ENCODE results near the gene PRKCZ. TPM values are rescaled to one million over a fixed set of nuclear protein-coding genes. Genes with fewer than 3 reads are reported as not detected.

PRKCZ gene
- total RNA-seq, 4 donors from 2014 or later: 3.1 to 5.4 (median 4.7) TPM

DNA sequence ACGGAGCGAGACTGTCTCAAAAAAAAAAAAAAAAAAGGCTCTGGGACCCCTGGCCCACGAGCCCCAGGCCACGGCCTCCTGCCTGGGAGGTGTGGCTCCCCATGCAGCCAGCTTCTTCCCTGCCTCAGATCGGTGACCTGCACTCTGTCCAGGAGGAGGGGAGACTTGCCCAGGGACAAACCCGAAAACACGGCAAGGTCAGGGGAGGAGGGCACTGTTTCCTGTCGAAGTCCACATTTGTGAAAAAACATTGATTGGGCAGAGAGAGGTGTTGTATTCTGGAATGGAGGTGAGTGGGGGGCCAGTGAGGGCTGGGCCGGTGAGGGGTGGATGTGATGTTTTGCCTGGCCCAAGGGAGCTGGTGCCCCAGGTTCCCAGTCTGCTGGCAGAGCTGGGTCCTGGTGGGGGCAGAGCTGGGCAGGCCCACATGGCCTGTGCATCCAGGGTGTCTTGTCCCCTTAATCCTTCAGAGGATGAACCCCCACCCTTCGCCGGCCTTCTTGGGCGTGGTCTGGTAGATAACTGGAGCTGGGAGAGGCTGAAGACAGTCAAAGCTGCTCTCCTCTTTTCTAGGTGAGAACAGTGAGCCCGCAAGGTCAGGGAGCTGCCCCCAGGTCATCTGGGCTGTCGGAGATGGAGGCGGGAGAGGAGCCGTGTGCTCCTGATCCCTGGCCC, 156.7 kb downstream of the PRKCZ start:
- Histone ChIP-seq H3K4me1 (peaks cover 55 to 82% (median 79%) of the 10 kb centered on the region in 4 donors), H3K36me3 (no peaks in the 10 kb centered on the region), H3K9me3 (no peaks in the 10 kb centered on the region), H3K4me3 (peak overlapping the region in 3 of 4 donors; percentile 17 to 35 (median 27)), H3K27ac (replicated peaks in 1 of 4) (peak overlapping the region; percentile 83 to 95 (median 90)), H3K27me3 (no peaks in the 10 kb centered on the region)
- no peak for DNase-seq (ENCODE audit: extremely low spot score)
- TF ChIP-seq POLR2AphosphoS5 (IDR thresholded peaks at IDR 0.05) (no peak), POLR2A (IDR thresholded peaks at IDR 0.05; ENCODE audit: low read depth) (no peak), EP300 (IDR thresholded peaks at IDR 0.05) (no peak)
- 77% methylated on average over 8 of the region's 16 CpGs for WGBS
- intact Hi-C loops (cut with DNase I): loop anchor here (5.0 kb wide), 1 partner anchor 105 kb away; no protein-coding TSS in a partner anchor

- H3K27me3 ChIP-seq: no peaks in the 10 kb centered on the region
- TF ChIP-seq, protein P1, sequence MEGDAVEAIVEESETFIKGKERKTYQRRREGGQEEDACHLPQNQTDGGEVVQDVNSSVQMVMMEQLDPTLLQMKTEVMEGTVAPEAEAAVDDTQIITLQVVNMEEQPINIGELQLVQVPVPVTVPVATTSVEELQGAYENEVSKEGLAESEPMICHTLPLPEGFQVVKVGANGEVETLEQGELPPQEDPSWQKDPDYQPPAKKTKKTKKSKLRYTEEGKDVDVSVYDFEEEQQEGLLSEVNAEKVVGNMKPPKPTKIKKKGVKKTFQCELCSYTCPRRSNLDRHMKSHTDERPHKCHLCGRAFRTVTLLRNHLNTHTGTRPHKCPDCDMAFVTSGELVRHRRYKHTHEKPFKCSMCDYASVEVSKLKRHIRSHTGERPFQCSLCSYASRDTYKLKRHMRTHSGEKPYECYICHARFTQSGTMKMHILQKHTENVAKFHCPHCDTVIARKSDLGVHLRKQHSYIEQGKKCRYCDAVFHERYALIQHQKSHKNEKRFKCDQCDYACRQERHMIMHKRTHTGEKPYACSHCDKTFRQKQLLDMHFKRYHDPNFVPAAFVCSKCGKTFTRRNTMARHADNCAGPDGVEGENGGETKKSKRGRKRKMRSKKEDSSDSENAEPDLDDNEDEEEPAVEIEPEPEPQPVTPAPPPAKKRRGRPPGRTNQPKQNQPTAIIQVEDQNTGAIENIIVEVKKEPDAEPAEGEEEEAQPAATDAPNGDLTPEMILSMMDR (IDR thresholded peaks at IDR 0.05): no peak
- TF ChIP-seq POLR2A (IDR thresholded peaks at IDR 0.05; ENCODE audit: low read depth): no peak
- no peak for TF ChIP-seq EP300 (IDR thresholded peaks at IDR 0.05)
- peak in 1 of 2 donors; percentile 33 for TF ChIP-seq POLR2AphosphoS5 (IDR thresholded peaks at IDR 0.05)
- 47% methylated on average over 19 of the region's 24 CpGs for WGBS
- H3K27ac ChIP-seq (replicated peaks in 1 of 4): peak overlapping the region; percentile 83 to 95 (median 90)
- H3K9me3 ChIP-seq: no peaks in the 10 kb centered on the region
- no peak for DNase-seq (ENCODE audit: extremely low spot score)
- peak overlapping the region in 2 of 4 donors; percentile 11 to 20 for H3K4me3 ChIP-seq
- intact Hi-C loops (cut with DNase I): loop anchor here (5.0 kb wide), 1 partner anchor 104 kb away; no protein-coding TSS in a partner anchor
- H3K36me3 ChIP-seq: no peaks in the 10 kb centered on the region
- H3K4me1 ChIP-seq: peaks cover 68 to 90% (median 86%) of the 10 kb centered on the region in 4 donors
Measured at GRCh38 chr1:2208309-2209239, 158.4 kb downstream of the PRKCZ start.

- no peaks in the 10 kb centered on the region for H3K9me3 ChIP-seq
- intact Hi-C loops (cut with DNase I): loop anchor here (5.0 kb wide), 1 partner anchor 103 kb away; no protein-coding TSS in a partner anchor
- peaks cover 68 to 90% (median 86%) of the 10 kb centered on the region in 4 donors for H3K4me1 ChIP-seq
- H3K4me3 ChIP-seq: no peak overlapping the region
- 64% methylated on average over 3 of the region's 18 CpGs for WGBS
- no peak for TF ChIP-seq POLR2AphosphoS5 (IDR thresholded peaks at IDR 0.05)
- TF ChIP-seq POLR2A (IDR thresholded peaks at IDR 0.05; ENCODE audit: low read depth): no peak
- TF ChIP-seq, protein P1 (IDR thresholded peaks at IDR 0.05): no peak
- TF ChIP-seq EP300 (IDR thresholded peaks at IDR 0.05): no peak
- H3K27ac ChIP-seq (replicated peaks in 1 of 4): peak overlapping the region; percentile 83 to 95 (median 90)
- no peak for DNase-seq (ENCODE audit: extremely low spot score)
- H3K36me3 ChIP-seq: no peaks in the 10 kb centered on the region
- H3K27me3 ChIP-seq: no peaks in the 10 kb centered on the region
Measured at GRCh38 chr1:2209400-2210083, 159.3 kb downstream of the PRKCZ start.

DNA sequence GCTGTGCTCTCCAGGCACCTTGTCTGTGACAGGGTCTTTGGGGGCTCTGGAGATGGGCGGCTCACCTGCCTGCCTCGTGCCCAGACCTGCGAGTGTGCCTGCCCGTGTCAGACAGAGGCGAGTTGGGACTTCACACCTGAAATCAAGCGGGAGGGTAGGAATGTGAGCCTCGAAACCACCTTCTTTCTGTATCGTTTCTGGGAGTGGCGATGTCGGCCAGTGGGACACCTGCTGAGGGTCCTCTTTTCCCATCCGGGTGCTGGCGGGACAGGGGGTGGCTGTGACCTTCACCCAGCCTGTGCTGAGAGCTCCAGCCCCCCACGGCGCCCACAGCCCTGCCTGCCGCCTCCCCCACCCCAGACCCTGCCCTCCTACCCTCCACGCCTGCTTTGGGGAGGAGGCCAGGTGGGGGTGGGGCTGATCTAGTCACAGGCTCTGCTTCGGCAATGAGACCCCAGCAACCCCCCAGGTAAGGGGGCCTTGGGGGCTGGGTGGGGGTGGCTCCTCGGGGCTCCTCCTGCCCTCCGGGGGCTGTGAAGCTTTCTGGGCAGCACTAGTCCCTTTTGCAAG, 160.0 kb downstream of the PRKCZ start:
- peak overlapping the region; percentile 83 to 95 (median 90) for H3K27ac ChIP-seq (replicated peaks in 1 of 4)
- TF ChIP-seq EP300 (IDR thresholded peaks at IDR 0.05): no peak
- no peak for TF ChIP-seq POLR2A (IDR thresholded peaks at IDR 0.05; ENCODE audit: low read depth)
- TF ChIP-seq POLR2AphosphoS5 (IDR thresholded peaks at IDR 0.05): no peak
- TF ChIP-seq, protein P1 (IDR thresholded peaks at IDR 0.05): no peak
- intact Hi-C loops (cut with DNase I): no loop called here
- 76% methylated on average over 14 of the region's 19 CpGs for WGBS
- H3K4me3 ChIP-seq: no peak overlapping the region
- H3K9me3 ChIP-seq: no peaks in the 10 kb centered on the region
- H3K36me3 ChIP-seq: no peaks in the 10 kb centered on the region
- no peaks in the 10 kb centered on the region for H3K27me3 ChIP-seq
- peaks cover 74 to 96% (median 92%) of the 10 kb centered on the region in 4 donors for H3K4me1 ChIP-seq
- no peak for DNase-seq (ENCODE audit: extremely low spot score)

All from esophagus muscularis mucosa (tissue), 4 donors.